ENCODE measurements around the gene ASCC1. TPM values are rescaled to one million over a fixed set of nuclear protein-coding genes. Genes with fewer than 3 reads are reported as not detected.

Gene ASCC1
- polyA plus RNA-seq, 4 donors: 9.2 to 21.3 (median 16.1) TPM

GRCh38 chr10:72072046-72072445 lies 144.0 kb downstream of the ASCC1 start:
- 93 to 95% (median 94%) methylated on average over 5 of the region's 5 CpGs for WGBS, 3 donors
- no peak overlapping the region for H3K27ac ChIP-seq (ENCODE audit: low read depth in 1 of 3, low read length in 2 of 3)
- H3K4me1 ChIP-seq (ENCODE audit: control insufficient read depth in 3 of 3, insufficient read depth in 2 of 3, low read depth in 1 of 3, low read length in 2 of 3): no peaks in the 10 kb centered on the region
- no peak overlapping the region for H3K4me3 ChIP-seq (ENCODE audit: low read depth in 1 of 3, low read length in 3 of 3)
- FAIRE-seq: no peak
- no peak for DNase-seq
- H3K36me3 ChIP-seq (ENCODE audit: control insufficient read depth in 3 of 3, insufficient read depth in 2 of 3, low read depth in 1 of 3, low read length in 3 of 3): peaks cover 0 to 4% (median 0%) of the 10 kb centered on the region in 3 donors
- peaks cover 0 to 8% of the 10 kb centered on the region in 2 donors for H3K9me3 ChIP-seq (ENCODE audit: control insufficient read depth in 2 of 2, insufficient read depth in 1 of 2, low read depth in 1 of 2, low read length in 1 of 2)
- H3K27me3 ChIP-seq (ENCODE audit: control insufficient read depth in 3 of 3, insufficient read depth in 3 of 3, low read length in 3 of 3): peaks cover 0 to 2% (median 0%) of the 10 kb centered on the region in 3 donors

DNA sequence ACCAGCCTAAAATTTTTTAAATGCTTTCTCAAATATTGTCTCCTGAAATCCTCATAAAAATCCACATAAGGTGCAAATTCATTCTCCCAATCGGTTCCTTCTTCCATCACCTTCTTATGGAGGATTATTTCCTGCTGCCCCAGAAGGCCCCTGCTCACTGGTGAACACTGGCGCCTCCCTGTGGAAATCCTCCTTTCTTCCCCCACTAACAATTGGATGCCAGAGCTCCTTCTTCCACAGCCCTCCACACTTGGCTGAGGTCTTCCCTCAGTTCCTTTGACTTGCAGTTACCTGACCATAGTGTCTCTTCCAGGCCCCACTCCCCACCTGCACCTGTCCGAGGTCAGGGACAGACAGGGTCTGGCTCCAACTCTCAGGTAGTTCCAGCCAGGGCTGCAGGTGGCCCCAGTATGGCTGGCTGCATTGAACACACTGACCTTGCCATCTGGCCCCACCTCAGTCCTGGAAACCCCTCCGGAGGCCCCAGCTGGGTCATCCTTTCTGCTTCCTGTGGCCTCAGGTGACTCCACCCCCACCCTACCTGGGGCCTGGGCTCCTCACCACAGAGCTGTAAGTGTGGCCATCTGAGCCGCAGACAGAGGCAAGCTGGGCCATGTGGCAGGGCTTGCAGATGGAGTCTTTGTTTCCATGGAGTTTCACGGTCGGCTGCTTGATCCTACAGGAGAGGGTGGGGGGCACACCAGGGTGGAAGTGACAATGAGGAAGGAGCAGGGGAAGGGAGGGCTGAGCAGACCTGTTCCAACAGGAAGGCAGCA lies 146.1 kb downstream of the ASCC1 start:
- DNase-seq (no peak), FAIRE-seq (no peak)
- H3K27ac ChIP-seq (ENCODE audit: low read depth in 1 of 3, low read length in 2 of 3): no peak overlapping the region
- peaks cover 0 to 8% of the 10 kb centered on the region in 2 donors for H3K9me3 ChIP-seq (ENCODE audit: control insufficient read depth in 2 of 2, insufficient read depth in 1 of 2, low read depth in 1 of 2, low read length in 1 of 2)
- H3K4me3 ChIP-seq (ENCODE audit: low read depth in 1 of 3, low read length in 3 of 3): no peak overlapping the region
- peaks cover 0 to 4% (median 0%) of the 10 kb centered on the region in 3 donors for H3K36me3 ChIP-seq (ENCODE audit: control insufficient read depth in 3 of 3, insufficient read depth in 2 of 3, low read depth in 1 of 3, low read length in 3 of 3)
- WGBS, 3 donors: 81 to 85% (median 85%) methylated on average over 7 of the region's 7 CpGs
- peaks cover 0 to 2% (median 0%) of the 10 kb centered on the region in 3 donors for H3K27me3 ChIP-seq (ENCODE audit: control insufficient read depth in 3 of 3, insufficient read depth in 3 of 3, low read length in 3 of 3)
- no peaks in the 10 kb centered on the region for H3K4me1 ChIP-seq (ENCODE audit: control insufficient read depth in 3 of 3, insufficient read depth in 2 of 3, low read depth in 1 of 3, low read length in 2 of 3)

DNA sequence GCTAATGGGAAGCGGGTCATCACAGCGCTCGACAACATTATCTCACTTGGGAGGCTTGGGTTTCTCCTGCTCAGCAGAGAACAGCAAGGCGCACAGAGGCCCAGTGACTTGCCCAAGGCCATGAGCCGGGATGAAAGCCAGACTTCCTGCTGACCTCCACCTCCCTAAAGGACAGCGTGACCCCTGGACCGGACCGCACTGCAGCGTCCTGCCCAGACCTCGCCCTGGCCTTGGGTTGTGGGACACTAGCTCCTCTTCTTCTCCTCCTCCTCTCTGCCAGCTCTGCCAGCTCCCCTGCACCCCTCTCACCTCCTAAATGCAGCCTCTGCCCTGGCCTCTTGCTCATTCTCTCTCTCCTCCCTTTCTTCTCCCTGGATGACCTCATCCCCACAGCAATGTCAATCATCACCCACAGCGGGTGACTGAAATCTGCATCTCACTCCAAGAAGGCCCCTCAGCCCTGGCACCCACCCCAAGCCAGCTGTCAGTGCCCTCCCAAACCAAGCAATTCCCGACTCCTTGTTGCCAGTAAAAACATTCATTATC lies 147.1 kb downstream of the ASCC1 start:
- peaks cover 0 to 8% of the 10 kb centered on the region in 2 donors for H3K9me3 ChIP-seq (ENCODE audit: control insufficient read depth in 2 of 2, insufficient read depth in 1 of 2, low read depth in 1 of 2, low read length in 1 of 2)
- FAIRE-seq: no peak
- WGBS, 3 donors: 64 to 80% (median 70%) methylated on average over 12 of the region's 12 CpGs

DNA sequence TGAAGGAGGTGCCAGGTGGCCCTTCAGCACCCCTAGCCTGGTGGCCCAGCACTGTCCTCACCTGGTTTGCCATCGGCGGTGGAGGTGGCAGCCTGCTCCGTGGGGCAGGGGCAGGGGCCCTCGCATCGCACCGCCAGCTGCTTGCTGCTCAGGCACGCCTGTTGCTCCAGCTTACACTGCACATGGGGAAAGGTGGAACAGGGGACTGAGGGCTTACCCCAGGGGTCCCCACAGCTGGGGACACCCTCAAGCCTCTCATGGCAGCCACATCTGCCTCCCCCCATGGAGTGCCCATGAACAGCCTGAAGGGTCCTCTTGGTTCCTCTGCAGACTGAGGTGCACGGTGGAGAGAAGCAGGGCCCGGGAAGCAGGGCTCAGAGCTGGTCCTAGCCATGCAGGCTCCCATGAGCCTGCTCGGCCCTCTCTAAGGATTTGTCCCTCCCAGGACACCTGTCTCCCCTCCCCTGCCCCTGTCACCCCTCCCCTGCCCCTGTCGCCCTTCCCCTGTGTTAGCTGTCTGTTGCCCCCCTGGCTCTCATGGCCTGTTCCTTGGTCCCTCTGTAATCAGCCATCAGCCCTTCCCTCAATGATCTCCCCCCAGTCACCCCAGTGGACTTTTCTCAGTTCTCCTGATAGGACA lies 147.8 kb downstream of the ASCC1 start:
- Histone ChIP-seq H3K36me3 (ENCODE audit: control insufficient read depth in 3 of 3, insufficient read depth in 2 of 3, low read depth in 1 of 3, low read length in 3 of 3) (peaks cover 0 to 2% (median 0%) of the 10 kb centered on the region in 3 donors), H3K4me3 (ENCODE audit: low read depth in 1 of 3, low read length in 3 of 3) (no peak overlapping the region), H3K4me1 (ENCODE audit: control insufficient read depth in 3 of 3, insufficient read depth in 2 of 3, low read depth in 1 of 3, low read length in 2 of 3) (peaks cover 0 to 5% (median 0%) of the 10 kb centered on the region in 3 donors), H3K27me3 (ENCODE audit: control insufficient read depth in 3 of 3, insufficient read depth in 3 of 3, low read length in 3 of 3) (peaks cover 0 to 2% (median 0%) of the 10 kb centered on the region in 3 donors), H3K27ac (ENCODE audit: low read depth in 1 of 3, low read length in 2 of 3) (no peak overlapping the region), H3K9me3 (ENCODE audit: control insufficient read depth in 2 of 2, insufficient read depth in 1 of 2, low read depth in 1 of 2, low read length in 1 of 2) (peaks cover 0 to 8% of the 10 kb centered on the region in 2 donors)
- WGBS, 3 donors: 92 to 96% (median 94%) methylated on average over 11 of the region's 11 CpGs
- FAIRE-seq (no peak), DNase-seq (no peak)

More for the DNA sequence above, 147.1 kb downstream of the ASCC1 start:
- Histone ChIP-seq H3K4me3 (ENCODE audit: low read depth in 1 of 3, low read length in 3 of 3) (no peak overlapping the region), H3K36me3 (ENCODE audit: control insufficient read depth in 3 of 3, insufficient read depth in 2 of 3, low read depth in 1 of 3, low read length in 3 of 3) (peaks cover 0 to 4% (median 0%) of the 10 kb centered on the region in 3 donors), H3K4me1 (ENCODE audit: control insufficient read depth in 3 of 3, insufficient read depth in 2 of 3, low read depth in 1 of 3, low read length in 2 of 3) (peaks cover 0 to 2% (median 0%) of the 10 kb centered on the region in 3 donors), H3K27me3 (ENCODE audit: control insufficient read depth in 3 of 3, insufficient read depth in 3 of 3, low read length in 3 of 3) (peaks cover 0 to 2% (median 0%) of the 10 kb centered on the region in 3 donors), H3K27ac (ENCODE audit: low read depth in 1 of 3, low read length in 2 of 3) (no peak overlapping the region)
- DNase-seq: no peak

- H3K9me3 ChIP-seq (ENCODE audit: control insufficient read depth in 2 of 2, insufficient read depth in 1 of 2, low read depth in 1 of 2, low read length in 1 of 2): peaks cover 0 to 8% of the 10 kb centered on the region in 2 donors
- H3K27me3 ChIP-seq (ENCODE audit: control insufficient read depth in 3 of 3, insufficient read depth in 3 of 3, low read length in 3 of 3): peaks cover 0 to 2% (median 0%) of the 10 kb centered on the region in 3 donors
- DNase-seq: no peak
- FAIRE-seq: no peak
- H3K27ac ChIP-seq (ENCODE audit: low read depth in 1 of 3, low read length in 2 of 3): no peak overlapping the region
- H3K4me3 ChIP-seq (ENCODE audit: low read depth in 1 of 3, low read length in 3 of 3): no peak overlapping the region
- H3K4me1 ChIP-seq (ENCODE audit: control insufficient read depth in 3 of 3, insufficient read depth in 2 of 3, low read depth in 1 of 3, low read length in 2 of 3): peaks cover 0 to 5% (median 0%) of the 10 kb centered on the region in 3 donors
- WGBS, 3 donors: 80 to 86% (median 84%) methylated on average over 13 of the region's 13 CpGs
- peaks cover 0 to 2% (median 0%) of the 10 kb centered on the region in 3 donors for H3K36me3 ChIP-seq (ENCODE audit: control insufficient read depth in 3 of 3, insufficient read depth in 2 of 3, low read depth in 1 of 3, low read length in 3 of 3)
These were observed 148.5 kb downstream of the ASCC1 start for GRCh38 chr10:72067463-72068125.

DNA sequence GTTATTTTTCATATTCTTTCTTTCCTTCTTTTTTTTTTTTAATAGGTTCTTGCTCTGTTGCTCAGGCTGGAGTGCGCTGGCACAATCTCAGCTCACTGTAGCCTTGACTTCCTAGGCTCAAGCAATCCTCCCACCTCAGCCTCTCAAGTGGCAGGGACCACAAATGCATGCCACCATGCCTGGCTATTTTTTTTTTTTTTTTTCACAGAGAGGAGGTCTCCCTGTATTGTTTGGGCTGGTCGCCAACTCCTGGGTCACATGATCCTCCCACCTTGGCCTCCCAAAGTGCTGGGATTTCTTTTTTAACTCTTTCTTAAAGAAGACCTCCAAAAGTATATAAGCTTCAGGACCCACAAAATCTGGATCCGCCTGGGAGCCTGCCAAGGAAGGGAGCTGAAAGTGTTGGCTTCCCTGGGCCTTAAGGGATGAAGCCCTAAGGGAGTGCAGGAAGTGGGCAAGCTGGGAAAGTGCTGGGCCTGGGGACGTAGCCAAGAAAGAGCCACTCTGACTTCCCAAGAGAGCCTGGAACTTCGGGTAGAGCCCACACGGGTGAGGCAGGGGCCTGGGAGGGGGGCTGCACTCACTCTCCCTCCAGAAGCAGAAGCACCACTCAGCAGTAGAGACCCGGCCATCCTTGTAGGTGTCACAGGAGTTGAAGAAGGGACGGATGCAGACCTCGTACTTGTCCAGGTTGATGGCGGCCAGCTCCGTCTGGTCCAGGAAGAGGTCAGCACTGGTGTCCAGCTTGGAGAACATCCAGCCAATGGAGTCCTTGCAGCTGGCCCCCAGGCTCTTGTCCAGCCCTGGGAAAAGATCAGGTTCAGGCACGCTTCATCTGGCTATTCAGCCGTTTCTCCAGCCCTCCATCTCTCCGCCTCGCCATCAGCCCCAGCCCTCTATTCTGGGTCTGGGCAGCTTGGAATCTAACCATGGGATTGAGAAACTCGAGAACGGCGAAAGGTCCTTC lies 149.5 kb downstream of the ASCC1 start:
- FAIRE-seq (no peak), DNase-seq (no peak)
- peaks cover 0 to 2% (median 0%) of the 10 kb centered on the region in 3 donors for H3K27me3 ChIP-seq (ENCODE audit: control insufficient read depth in 3 of 3, insufficient read depth in 3 of 3, low read length in 3 of 3)
- H3K9me3 ChIP-seq (ENCODE audit: control insufficient read depth in 2 of 2, insufficient read depth in 1 of 2, low read depth in 1 of 2, low read length in 1 of 2): peaks cover 0 to 3% of the 10 kb centered on the region in 2 donors
- H3K4me3 ChIP-seq (ENCODE audit: low read depth in 1 of 3, low read length in 3 of 3): no peak overlapping the region
- WGBS, 3 donors: 71 to 90% (median 84%) methylated on average over 18 of the region's 18 CpGs
- peaks cover 0 to 5% (median 0%) of the 10 kb centered on the region in 3 donors for H3K4me1 ChIP-seq (ENCODE audit: control insufficient read depth in 3 of 3, insufficient read depth in 2 of 3, low read depth in 1 of 3, low read length in 2 of 3)
- H3K36me3 ChIP-seq (ENCODE audit: control insufficient read depth in 3 of 3, insufficient read depth in 2 of 3, low read depth in 1 of 3, low read length in 3 of 3): peaks cover 0 to 2% (median 0%) of the 10 kb centered on the region in 3 donors
- no peak overlapping the region for H3K27ac ChIP-seq (ENCODE audit: low read depth in 1 of 3, low read length in 2 of 3)

DNA sequence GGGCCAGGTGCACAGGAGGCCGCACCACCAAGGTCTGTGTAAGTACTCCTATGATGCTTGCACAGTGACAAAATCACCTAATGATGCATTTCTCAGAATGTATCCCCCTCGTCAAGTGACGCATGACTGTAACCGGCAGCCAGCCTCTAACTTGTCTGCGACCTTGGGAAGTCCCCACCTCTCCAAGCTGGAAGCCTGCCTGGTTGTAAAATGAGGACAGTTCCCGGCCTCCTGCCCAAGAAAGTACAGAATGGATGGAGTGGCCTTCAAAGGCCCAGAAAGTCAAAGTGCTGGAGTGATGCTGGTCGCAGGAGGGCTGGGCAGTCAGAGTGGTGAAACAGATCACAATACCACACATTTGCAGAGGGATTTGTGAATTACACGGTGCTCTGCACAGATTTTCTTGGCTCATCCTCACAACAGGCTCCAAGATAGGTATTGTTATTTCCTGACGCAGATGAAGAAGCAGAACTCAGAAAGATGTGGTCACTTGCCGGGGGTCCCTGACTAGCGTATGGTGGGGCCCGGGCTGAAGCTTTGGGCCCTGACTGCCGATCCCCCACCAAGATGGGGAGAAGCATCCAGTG lies 150.5 kb downstream of the ASCC1 start:
- no peak for FAIRE-seq
- WGBS, 3 donors: 66 to 78% (median 76%) methylated on average over 13 of the region's 13 CpGs
- H3K36me3 ChIP-seq (ENCODE audit: control insufficient read depth in 3 of 3, insufficient read depth in 2 of 3, low read depth in 1 of 3, low read length in 3 of 3): peaks cover 0 to 2% (median 0%) of the 10 kb centered on the region in 3 donors
- H3K27me3 ChIP-seq (ENCODE audit: control insufficient read depth in 3 of 3, insufficient read depth in 3 of 3, low read length in 3 of 3): peaks cover 0 to 2% (median 0%) of the 10 kb centered on the region in 3 donors
- H3K4me3 ChIP-seq (ENCODE audit: low read depth in 1 of 3, low read length in 3 of 3): no peak overlapping the region
- DNase-seq: no peak
- H3K9me3 ChIP-seq (ENCODE audit: control insufficient read depth in 2 of 2, insufficient read depth in 1 of 2, low read depth in 1 of 2, low read length in 1 of 2): no peaks in the 10 kb centered on the region
- H3K4me1 ChIP-seq (ENCODE audit: control insufficient read depth in 3 of 3, insufficient read depth in 2 of 3, low read depth in 1 of 3, low read length in 2 of 3): peaks cover 0 to 5% (median 0%) of the 10 kb centered on the region in 3 donors
- no peak overlapping the region for H3K27ac ChIP-seq (ENCODE audit: low read depth in 1 of 3, low read length in 2 of 3)

Measured in small intestine (tissue), 7 donors.